Measurements from ENCODE around the gene SENP3.

GRCh38 chr17:7559320-7560171 lies 2.2 kb upstream of the SENP3 start:
- TF ChIP-seq EZH2 (IDR thresholded peaks at IDR 0.05; ENCODE audit: insufficient read depth, poor library complexity, severe bottlenecking) (no peak), EZH2phosphoT487 (IDR thresholded peaks at IDR 0.05; ENCODE audit: insufficient read depth, low read depth) (no peak)
